ENCODE data around the gene DYNC2I2. TPM values are rescaled to one million over a fixed set of nuclear protein-coding genes. Genes with fewer than 3 reads are reported as not detected.

The DYNC2I2 gene
- total RNA-seq, 4 donors from 2014 or later = 41.4 to 160 (median 94.9) TPM

GRCh38 chr9:128614728-128615127 is 41.9 kb downstream of the DYNC2I2 start:
- no peak for DNase-seq
- in situ Hi-C loops (cut with MboI; ENCODE audit: low pct_ligation_motif_present in 1 of 4, low pct_unique_long_range_greater_than_20kb in 1 of 4, low sequenced_read_pairs in 3 of 4) = loop anchor here in 1 of 4 donors (25.0 kb wide), 1 partner anchor 373 kb away; no protein-coding TSS in a partner anchor
- Histone ChIP-seq H3K27ac (no peak overlapping the region), H3K27me3 (no peaks in the 10 kb centered on the region), H3K36me3 (peaks cover 0 to 96% (median 48%) of the 10 kb centered on the region in 4 donors), H3K9me3 (no peaks in the 10 kb centered on the region), H3K4me3 (no peak overlapping the region), H3K4me1 (no peaks in the 10 kb centered on the region)
- intact Hi-C loops (cut with DNase I; ENCODE audit: low total_unique reads) = no loop called here
- WGBS, 2 donors (ENCODE audit: low coverage in 1 of 2) = 100% methylated on average over 1 of the region's 1 CpG
- TF ChIP-seq POLR2A (IDR thresholded peaks at IDR 0.05) = no peak
- no peak for TF ChIP-seq CTCF (IDR thresholded peaks at IDR 0.05)
- no peak for TF ChIP-seq EP300 (IDR thresholded peaks at IDR 0.05; ENCODE audit: low read depth)
- no peak for TF ChIP-seq POLR2AphosphoS5 (IDR thresholded peaks at IDR 0.05)

- in situ Hi-C loops (cut with MboI; ENCODE audit: low pct_ligation_motif_present in 1 of 4, low pct_unique_long_range_greater_than_20kb in 1 of 4, low sequenced_read_pairs in 3 of 4) = loop anchor here in 1 of 4 donors (25.0 kb wide), 1 partner anchor 376 kb away; no protein-coding TSS in a partner anchor
- no peak overlapping the region for H3K27ac ChIP-seq
- 95% methylated on average over 12 of the region's 12 CpGs; no CpG with 5 or more reads in 1 of the 2 donors for WGBS, 2 donors (ENCODE audit: low coverage in 1 of 2)
Observed at GRCh38 chr9:128611600-128612394, 44.9 kb downstream of the DYNC2I2 start.

GRCh38 chr9:128610897-128611296 is 45.8 kb downstream of the DYNC2I2 start:
- Histone ChIP-seq H3K9me3 (no peaks in the 10 kb centered on the region), H3K4me1 (no peaks in the 10 kb centered on the region), H3K27ac (no peak overlapping the region), H3K4me3 (no peak overlapping the region), H3K27me3 (no peaks in the 10 kb centered on the region), H3K36me3 (peaks cover 0 to 92% (median 44%) of the 10 kb centered on the region in 4 donors)
- in situ Hi-C loops (cut with MboI; ENCODE audit: low pct_ligation_motif_present in 1 of 4, low pct_unique_long_range_greater_than_20kb in 1 of 4, low sequenced_read_pairs in 3 of 4) = loop anchor here in 1 of 4 donors (25.0 kb wide), 1 partner anchor 376 kb away; no protein-coding TSS in a partner anchor
- intact Hi-C loops (cut with DNase I; ENCODE audit: low total_unique reads) = no loop called here
- no peak for TF ChIP-seq POLR2AphosphoS5 (IDR thresholded peaks at IDR 0.05)
- TF ChIP-seq EP300 (IDR thresholded peaks at IDR 0.05; ENCODE audit: low read depth) = no peak
- TF ChIP-seq CTCF (IDR thresholded peaks at IDR 0.05) = no peak
- no peak for TF ChIP-seq POLR2A (IDR thresholded peaks at IDR 0.05)
- no peak for DNase-seq
- 98 to 100% methylated on average over 3 of the region's 3 CpGs for WGBS, 2 donors (ENCODE audit: low coverage in 1 of 2)

More at GRCh38 chr9:128611600-128612394, 44.9 kb downstream of the DYNC2I2 start:
- Histone ChIP-seq H3K4me3 (no peak overlapping the region), H3K27me3 (no peaks in the 10 kb centered on the region), H3K36me3 (peaks cover 0 to 96% (median 47%) of the 10 kb centered on the region in 4 donors), H3K9me3 (no peaks in the 10 kb centered on the region), H3K4me1 (no peaks in the 10 kb centered on the region)
- TF ChIP-seq POLR2A (IDR thresholded peaks at IDR 0.05) (no peak), POLR2AphosphoS5 (IDR thresholded peaks at IDR 0.05) (no peak), CTCF (IDR thresholded peaks at IDR 0.05) (no peak), EP300 (IDR thresholded peaks at IDR 0.05; ENCODE audit: low read depth) (no peak)
- intact Hi-C loops (cut with DNase I; ENCODE audit: low total_unique reads) = no loop called here
- DNase-seq = no peak

GRCh38 chr9:128607642-128608350 is 48.9 kb downstream of the DYNC2I2 start:
- peaks cover 0 to 90% (median 44%) of the 10 kb centered on the region in 4 donors for H3K36me3 ChIP-seq
- whole genome bisulfite sequencing, 2 donors (ENCODE audit: low coverage in 1 of 2) = 85 to 91% methylated on average over 6 to 16 of the region's 16 CpGs
- no peak for TF ChIP-seq POLR2A (IDR thresholded peaks at IDR 0.05)
- peak in 2 of 3 donors; percentile 15 to 50 for TF ChIP-seq POLR2AphosphoS5 (IDR thresholded peaks at IDR 0.05)
- no peaks in the 10 kb centered on the region for H3K9me3 ChIP-seq
- intact Hi-C loops (cut with DNase I; ENCODE audit: low total_unique reads) (no loop called here), in situ Hi-C loops (cut with MboI; ENCODE audit: low pct_ligation_motif_present in 1 of 4, low pct_unique_long_range_greater_than_20kb in 1 of 4, low sequenced_read_pairs in 3 of 4) (loop anchor here in 1 of 4 donors (25.0 kb wide), 1 partner anchor 380 kb away; no protein-coding TSS in a partner anchor)
- no peaks in the 10 kb centered on the region for H3K4me1 ChIP-seq
- H3K27me3 ChIP-seq = no peaks in the 10 kb centered on the region
- no peak overlapping the region for H3K4me3 ChIP-seq
- peak; percentile 27 for DNase-seq
- peak overlapping the region in 3 of 4 donors; percentile 23 to 41 (median 33) for H3K27ac ChIP-seq
